GM21390 (cell line): ENCODE data around the gene SPECC1L.

Source experiments
- ATAC-seq: cut with Tn5 transposase; IDR thresholded peaks from one replicate; pipeline ENCODE4 v1.9.1; 2021; ENCODE audit not compliant: unreplicated experiment

Gene SPECC1L

GRCh38 chr22:24359452-24360120, 89.0 kb downstream of the SPECC1L start:
- no peak for ATAC-seq

GRCh38 chr22:24361976-24362646, 91.5 kb downstream of the SPECC1L start:
- ATAC-seq = no peak

GRCh38 chr22:24363243-24363642, 92.6 kb downstream of the SPECC1L start:
- ATAC-seq = no peak

- no peak for ATAC-seq
These were observed 96.1 kb downstream of the SPECC1L start for GRCh38 chr22:24366701-24367100.

- no peak for ATAC-seq
These were observed 97.2 kb downstream of the SPECC1L start for GRCh38 chr22:24367841-24368240.

GRCh38 chr22:24370401-24370800, 99.8 kb downstream of the SPECC1L start:
- no peak for ATAC-seq

GRCh38 chr22:24376002-24376401, 105.4 kb downstream of the SPECC1L start:
- ATAC-seq = no peak

GRCh38 chr22:24376586-24376985, 106.0 kb downstream of the SPECC1L start:
- ATAC-seq = no peak

GRCh38 chr22:24379536-24379935, 108.9 kb downstream of the SPECC1L start:
- ATAC-seq = no peak

- ATAC-seq = no peak
These were observed 109.7 kb downstream of the SPECC1L start for GRCh38 chr22:24380220-24380904.

GRCh38 chr22:24380905-24381230, 110.2 kb downstream of the SPECC1L start:
- ATAC-seq = no peak

GRCh38 chr22:24383061-24383460, 112.4 kb downstream of the SPECC1L start:
- ATAC-seq = no peak

- ATAC-seq = no peak
These were observed 113.5 kb downstream of the SPECC1L start for GRCh38 chr22:24384131-24384530.

- no peak for ATAC-seq
These were observed 116.4 kb downstream of the SPECC1L start for GRCh38 chr22:24386937-24387471.

GRCh38 chr22:24389680-24390079, 119.0 kb downstream of the SPECC1L start:
- ATAC-seq = no peak

GRCh38 chr22:24390156-24390555, 119.5 kb downstream of the SPECC1L start:
- ATAC-seq = no peak

GRCh38 chr22:24390576-24390975, 119.9 kb downstream of the SPECC1L start:
- no peak for ATAC-seq

GRCh38 chr22:24391836-24392217, 121.2 kb downstream of the SPECC1L start:
- no peak for ATAC-seq

GRCh38 chr22:24392218-24392931, 121.7 kb downstream of the SPECC1L start:
- ATAC-seq = no peak

GRCh38 chr22:24393012-24393559, 122.5 kb downstream of the SPECC1L start:
- no peak for ATAC-seq

GRCh38 chr22:24393848-24394247, 123.2 kb downstream of the SPECC1L start:
- no peak for ATAC-seq
